Endothelial cell of umbilical vein (primary cell): ENCODE measurements around the gene MOXD1. TPM values are rescaled to one million over a fixed set of nuclear protein-coding genes. Genes with fewer than 3 reads are reported as not detected.

Experiments used
- BruUV-seq: library from RNA; stranded (reverse); fragments of 400-500 nt; replicated peaks from 2 replicates; lab custom pipeline; 2021; lab: Mats Ljungman, UMichigan
- CTCF ChIA-PET: fragments of 300-600, 350-600 bp; sonication (Branson Sonifier 250); formaldehyde crosslinking; loops from one replicate; lab custom pipeline; 2021; ENCODE audit warnings: antibody characterized with exemption, inconsistent platforms; lab: Charles Lee
- POLR2A ChIA-PET: fragments of 300-600, 350-600 bp; sonication (Branson Sonifier 250); formaldehyde crosslinking; loops from one replicate; lab custom pipeline; 2021; ENCODE audit warnings: antibody characterized with exemption, inconsistent platforms; lab: Charles Lee
- DNase-seq: peaks from one replicate; pipeline ENCODE4 v3.0.0-alpha.2; 2011; ENCODE audit warnings: low read depth, low spot score
- FAIRE-seq: peaks from 2 replicates; lab custom pipeline; 2011; peaks lifted over from hg19 to GRCh38; lab: Jason Lieb, UNC
- H2AFZ ChIP-seq: 2 replicates; pipeline ENCODE4 v1.6.0; 2012; ENCODE audit warnings: low read depth, low read length, control low read depth, inconsistent platforms
- H3K27ac ChIP-seq: 2 replicates; pipeline ENCODE4 v1.5.1; 2011; ENCODE audit warnings: low read depth, mild to moderate bottlenecking, control low read depth, low read length, moderate library complexity; ENCODE audit not compliant: insufficient read depth
- H3K27me3 ChIP-seq, 2 experiments: 2 replicates each; pipeline versions ENCODE4 v1.6.0 to v1.6.1; 2011; ENCODE audit warnings: low read length in 2 of 2, mixed read lengths in 1 of 2; ENCODE audit not compliant: control insufficient read depth in 2 of 2, insufficient read depth in 2 of 2
- H3K36me3 ChIP-seq, 2 experiments: 2 replicates in 1 of 2; 3 replicates in 1 of 2; pipeline ENCODE4 v1.5.1; 2011; ENCODE audit warnings: low read length in 2 of 2, mild to moderate bottlenecking in 1 of 2, moderate library complexity in 1 of 2; ENCODE audit not compliant: control insufficient read depth in 2 of 2, insufficient read depth in 2 of 2; ENCODE audit errors: extremely low read depth in 1 of 2
- H3K4me1 ChIP-seq: 3 replicates; pipeline ENCODE4 v1.5.1; 2011; ENCODE audit warnings: mild to moderate bottlenecking, low read length; ENCODE audit not compliant: control insufficient read depth, insufficient read depth; ENCODE audit errors: extremely low read depth
- H3K4me2 ChIP-seq: 2 replicates; pipeline ENCODE4 v1.6.1; 2011; ENCODE audit warnings: low read length, control low read depth, mixed read lengths; ENCODE audit not compliant: insufficient read depth
- H3K4me3 ChIP-seq, 3 experiments: fragments of 200-600 bp in 1 of 3; sonication (generic), shearing (Covaris generic) in 1 of 3; replicated peaks in 1 of 3; 2 replicates each; pipeline ENCODE4 v1.5.1; 2011 to 2016; ENCODE audit warnings: control low read depth in 3 of 3, low read length in 3 of 3, mild to moderate bottlenecking in 2 of 3, inconsistent platforms in 1 of 3, low read depth in 1 of 3, moderate library complexity in 1 of 3; ENCODE audit not compliant: insufficient read depth in 1 of 3
- H3K79me2 ChIP-seq: 2 replicates; pipeline ENCODE4 v1.6.0; 2012; ENCODE audit warnings: low read length, inconsistent platforms; ENCODE audit not compliant: control insufficient read depth, insufficient read depth
- H3K9ac ChIP-seq: replicated peaks from 2 replicates; pipeline ENCODE3; 2011; ENCODE audit warnings: low read length, control low read depth; ENCODE audit not compliant: insufficient read depth; ENCODE audit errors: extremely low read depth
- H3K9me1 ChIP-seq: replicated peaks from 3 replicates; pipeline ENCODE4 v1.6.0; 2011; ENCODE audit warnings: mild to moderate bottlenecking, low read length; ENCODE audit not compliant: control insufficient read depth, insufficient read depth; ENCODE audit errors: extremely low read depth
- H3K9me3 ChIP-seq: replicated peaks from 2 replicates; pipeline ENCODE4 v1.5.1; 2012; ENCODE audit warnings: low read length, inconsistent platforms; ENCODE audit not compliant: control insufficient read depth, insufficient read depth
- H4K20me1 ChIP-seq: replicated peaks from 2 replicates; pipeline ENCODE3; 2011; ENCODE audit warnings: mild to moderate bottlenecking, low read length; ENCODE audit not compliant: control insufficient read depth, insufficient read depth; ENCODE audit errors: extremely low read depth
- CTCF ChIP-seq, 2 donors: IDR thresholded peaks; 1 replicate in 1 of 2; 2 replicates in 1 of 2; pipeline ENCODE4 v1.5.1; 2011; ENCODE audit warnings: low read length in 2 of 2, mild to moderate bottlenecking in 2 of 2, moderate library complexity in 2 of 2, control low read depth in 1 of 2, inconsistent platforms in 1 of 2, low read depth in 1 of 2; ENCODE audit not compliant: insufficient read depth in 1 of 2; ENCODE audit errors: extremely low read depth in 1 of 2
- EZH2 ChIP-seq: IDR thresholded peaks from 2 replicates; pipeline ENCODE4 v1.6.1; 2012; ENCODE audit warnings: borderline replicate concordance, low read depth, mild to moderate bottlenecking, moderate library complexity, low read length, inconsistent platforms; ENCODE audit not compliant: severe bottlenecking
- FOS ChIP-seq: IDR thresholded peaks from 2 replicates; pipeline ENCODE4 v1.6.1; 2011; ENCODE audit warnings: mild to moderate bottlenecking, low read length, moderate library complexity, borderline replicate concordance; ENCODE audit not compliant: insufficient read depth
- GATA2 ChIP-seq: IDR thresholded peaks from 2 replicates; pipeline ENCODE4 v1.7.0; 2011; ENCODE audit warnings: low read depth, mild to moderate bottlenecking, moderate library complexity, mixed read lengths, low read length; ENCODE audit not compliant: insufficient read length, insufficient read depth
- JUN ChIP-seq: IDR thresholded peaks from 2 replicates; pipeline ENCODE4 v1.6.1; 2011; ENCODE audit warnings: borderline replicate concordance, low read depth; ENCODE audit not compliant: insufficient read length, insufficient read depth
- MAX ChIP-seq: IDR thresholded peaks from 2 replicates; pipeline ENCODE4 v1.6.1; 2011; ENCODE audit not compliant: insufficient read depth, insufficient read length
- MYC ChIP-seq: IDR thresholded peaks from one replicate; pipeline ENCODE4 v1.6.1; 2011; ENCODE audit warnings: mild to moderate bottlenecking, low read depth, low read length
- POLR2A ChIP-seq: IDR thresholded peaks from 2 replicates; pipeline ENCODE4 v1.6.1; 2012; ENCODE audit warnings: low read depth, mild to moderate bottlenecking, control low read depth, low read length
- POLR2AphosphoS5 ChIP-seq: IDR thresholded peaks from 2 replicates; pipeline ENCODE4 v1.6.1; 2012; ENCODE audit warnings: low read depth, mild to moderate bottlenecking, control low read depth, low read length, moderate library complexity; ENCODE audit not compliant: insufficient read depth
- dilution Hi-C: fragments of 300-500 bp; cut with MboI; formaldehyde crosslinking; loops from one replicate; pipeline ENCODE4 v1.15.0; 2019; ENCODE audit warnings: low sequenced_read_pairs; ENCODE audit not compliant: extremely low pct_ligation_motif_present
- intact Hi-C: fragments of 100-400 bp; cut with micrococcal nuclease; formaldehyde crosslinking; loops from one replicate; pipeline ENCODE4 v1.10.0; 2022
- polyA plus RNA-seq, 4 experiments: library from polyadenylated mRNA; depleted of rRNA in 3 of 4; stranded (reverse) in 3 of 4; unstranded in 1 of 4; fragments of >200 nt; gene quantifications; 2 replicates each; pipeline versions ENCODE4 v1.2.1 to v1.2.3, GENCODE V29; 2011 to 2012; ENCODE audit warnings: missing spikeins in 1 of 4
- total RNA-seq: library from RNA; stranded (reverse); gene quantifications from 2 replicates; pipeline ENCODE4 v1.2.3, GENCODE V29; 2021

Gene MOXD1
- total and polyA plus RNA-seq, 2 donors (not counting 3 experiments of a cell fraction or from before 2014, with no cell fraction given): 0.01 TPM; not detected in 1

GRCh38 chr6:132369526-132369925 lies 31.7 kb downstream of the MOXD1 start:
- CTCF ChIA-PET: interaction anchor here (1.4 to 2.0 kb wide), 2 partner anchors 8 to 90 kb away, joined by 3 to 4 read pairs; no protein-coding TSS in a partner anchor
- peaks cover 16 to 31% of the 10 kb centered on the region in 2 experiments for H3K27me3 ChIP-seq
- no peaks in the 10 kb centered on the region for H4K20me1 ChIP-seq
- POLR2A ChIA-PET: no interaction called here
- no peaks in the 10 kb centered on the region for H3K79me2 ChIP-seq
- intact Hi-C loops: loop anchor here (10.0 kb wide), 1 partner anchor 425 kb away; the partner anchor contains the start of gene SLC18B1
- BruUV-seq: no TSS peak
- TF ChIP-seq MAX (no peak), JUN (no peak)
- FAIRE-seq (no peak), DNase-seq (no peak)
- no peak overlapping the region for H2AFZ ChIP-seq
- no peak overlapping the region for H3K9ac ChIP-seq
- dilution Hi-C loops: no loop called here
- H3K4me3 ChIP-seq: no peak overlapping the region
- H3K9me1 ChIP-seq: no peaks in the 10 kb centered on the region
- H3K27ac ChIP-seq: no peak overlapping the region
- H3K9me3 ChIP-seq: no peaks in the 10 kb centered on the region
- no peaks in the 10 kb centered on the region for H3K36me3 ChIP-seq
- no peak overlapping the region for H3K4me2 ChIP-seq
- no peaks in the 10 kb centered on the region for H3K4me1 ChIP-seq

DNA sequence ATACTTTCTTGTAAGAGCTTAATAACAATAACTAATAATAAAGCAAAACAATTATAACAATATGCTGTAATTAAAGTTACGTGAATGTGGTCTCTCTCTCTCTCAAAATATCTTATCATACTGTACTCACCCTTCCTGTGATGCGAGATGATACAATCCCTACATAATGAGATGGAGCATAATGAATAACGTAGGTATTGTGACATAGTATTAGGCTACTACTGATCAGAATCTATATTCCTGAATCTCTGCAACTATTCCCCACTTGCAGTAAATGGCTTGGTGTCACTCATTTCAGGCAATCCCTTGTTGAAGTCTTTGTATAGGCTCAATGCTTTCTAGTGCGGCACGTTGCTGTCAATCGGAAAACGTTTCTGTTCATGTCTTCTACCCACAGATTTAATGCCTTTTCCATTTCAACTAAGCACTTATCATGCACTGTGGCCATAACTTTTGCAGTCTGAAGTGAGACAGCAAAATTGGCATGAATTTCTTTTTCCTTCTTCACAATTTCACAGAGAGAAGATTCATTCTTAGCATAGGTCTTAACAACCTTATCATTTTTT lies 32.3 kb downstream of the MOXD1 start:
- H4K20me1 ChIP-seq: no peaks in the 10 kb centered on the region
- H3K4me3 ChIP-seq: no peak overlapping the region
- H3K9me1 ChIP-seq: no peaks in the 10 kb centered on the region
- intact Hi-C loops (loop anchor here (10.0 kb wide), 1 partner anchor 426 kb away; the partner anchor contains the start of gene SLC18B1), dilution Hi-C loops (no loop called here)
- H3K27me3 ChIP-seq: peaks cover 16 to 31% of the 10 kb centered on the region in 2 experiments
- no peaks in the 10 kb centered on the region for H3K9me3 ChIP-seq
- H3K4me2 ChIP-seq: no peak overlapping the region
- DNase-seq: no peak
- no TSS peak for BruUV-seq
- H3K9ac ChIP-seq: no peak overlapping the region
- no peaks in the 10 kb centered on the region for H3K36me3 ChIP-seq
- POLR2A ChIA-PET: no interaction called here
- no peak overlapping the region for H2AFZ ChIP-seq
- CTCF ChIA-PET: interaction anchor here (1.4 to 2.0 kb wide), 2 partner anchors 8 to 89 kb away, joined by 3 to 4 read pairs; no protein-coding TSS in a partner anchor
- TF ChIP-seq GATA2 (no peak), FOS (no peak), POLR2AphosphoS5 (no peak), CTCF (IDR thresholded peaks at IDR 0.05; ENCODE audit: extremely low read depth in 1 of 2, insufficient read depth in 1 of 2, low read depth in 1 of 2, low read length in 2 of 2) (no peak), EZH2 (no peak), MYC (no peak), JUN (no peak), MAX (no peak), POLR2A (no peak)
- H3K4me1 ChIP-seq: no peaks in the 10 kb centered on the region
- no peaks in the 10 kb centered on the region for H3K79me2 ChIP-seq
- FAIRE-seq: no peak
- H3K27ac ChIP-seq: no peak overlapping the region
